Measurements from ENCODE around the gene CAPN11. TPM values are rescaled to one million over a fixed set of nuclear protein-coding genes. Genes with fewer than 3 reads are reported as not detected.
A peak's percentile ranks its signal among the peaks of the same experiment; 100 is the strongest.

CAPN11 gene
- total and polyA plus RNA-seq, 7 donors = 0.41 to 1.6 (median 0.71) TPM; not detected in 3

DNA sequence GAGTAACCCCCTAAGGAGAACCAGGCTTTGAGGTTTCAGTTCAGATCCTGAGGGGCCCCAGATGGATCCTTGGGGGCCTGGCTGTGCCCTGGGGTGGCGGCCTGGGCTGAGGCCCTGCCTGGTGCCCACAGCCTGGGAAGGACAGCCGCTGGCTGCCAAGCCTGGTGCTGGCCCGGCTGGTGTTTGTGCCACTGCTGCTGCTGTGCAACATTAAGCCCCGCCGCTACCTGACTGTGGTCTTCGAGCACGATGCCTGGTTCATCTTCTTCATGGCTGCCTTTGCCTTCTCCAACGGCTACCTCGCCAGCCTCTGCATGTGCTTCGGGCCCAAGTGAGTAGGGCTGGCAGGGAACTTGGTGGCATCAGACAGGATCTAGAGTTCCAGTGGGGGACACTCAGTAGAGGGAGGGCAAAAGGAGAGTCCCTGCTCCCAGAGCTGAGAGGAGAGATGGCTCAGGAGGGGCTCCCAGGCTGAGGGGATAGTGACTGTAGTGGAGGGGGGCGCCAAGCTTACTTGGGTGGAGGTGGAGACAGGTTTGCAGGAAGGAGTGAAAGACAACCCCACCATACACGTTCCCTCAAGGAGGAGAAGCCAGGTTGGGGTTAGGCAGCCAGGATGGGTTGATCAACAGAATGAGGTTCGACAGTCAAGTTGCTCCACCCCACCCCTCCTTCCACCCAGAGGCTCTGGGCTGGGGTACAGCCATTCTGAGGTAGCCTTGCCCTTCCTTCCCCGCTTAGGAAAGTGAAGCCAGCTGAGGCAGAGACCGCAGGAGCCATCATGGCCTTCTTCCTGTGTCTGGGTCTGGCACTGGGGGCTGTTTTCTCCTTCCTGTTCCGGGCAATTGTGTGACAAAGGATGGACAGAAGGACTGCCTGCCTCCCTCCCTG, 74.3 kb downstream of the CAPN11 start:
- intact Hi-C loops (cut with DNase I) = loop anchor here (10.0 kb wide), 1 partner anchor 138 kb away; no protein-coding TSS in a partner anchor

DNA sequence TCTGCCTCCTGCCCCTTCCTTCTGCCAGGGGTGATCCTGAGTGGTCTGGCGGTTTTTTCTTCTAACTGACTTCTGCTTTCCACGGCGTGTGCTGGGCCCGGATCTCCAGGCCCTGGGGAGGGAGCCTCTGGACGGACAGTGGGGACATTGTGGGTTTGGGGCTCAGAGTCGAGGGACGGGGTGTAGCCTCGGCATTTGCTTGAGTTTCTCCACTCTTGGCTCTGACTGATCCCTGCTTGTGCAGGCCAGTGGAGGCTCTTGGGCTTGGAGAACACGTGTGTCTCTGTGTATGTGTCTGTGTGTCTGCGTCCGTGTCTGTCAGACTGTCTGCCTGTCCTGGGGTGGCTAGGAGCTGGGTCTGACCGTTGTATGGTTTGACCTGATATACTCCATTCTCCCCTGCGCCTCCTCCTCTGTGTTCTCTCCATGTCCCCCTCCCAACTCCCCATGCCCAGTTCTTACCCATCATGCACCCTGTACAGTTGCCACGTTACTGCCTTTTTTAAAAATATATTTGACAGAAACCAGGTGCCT, 75.0 kb downstream of the CAPN11 start:
- TF ChIP-seq, protein P1, sequence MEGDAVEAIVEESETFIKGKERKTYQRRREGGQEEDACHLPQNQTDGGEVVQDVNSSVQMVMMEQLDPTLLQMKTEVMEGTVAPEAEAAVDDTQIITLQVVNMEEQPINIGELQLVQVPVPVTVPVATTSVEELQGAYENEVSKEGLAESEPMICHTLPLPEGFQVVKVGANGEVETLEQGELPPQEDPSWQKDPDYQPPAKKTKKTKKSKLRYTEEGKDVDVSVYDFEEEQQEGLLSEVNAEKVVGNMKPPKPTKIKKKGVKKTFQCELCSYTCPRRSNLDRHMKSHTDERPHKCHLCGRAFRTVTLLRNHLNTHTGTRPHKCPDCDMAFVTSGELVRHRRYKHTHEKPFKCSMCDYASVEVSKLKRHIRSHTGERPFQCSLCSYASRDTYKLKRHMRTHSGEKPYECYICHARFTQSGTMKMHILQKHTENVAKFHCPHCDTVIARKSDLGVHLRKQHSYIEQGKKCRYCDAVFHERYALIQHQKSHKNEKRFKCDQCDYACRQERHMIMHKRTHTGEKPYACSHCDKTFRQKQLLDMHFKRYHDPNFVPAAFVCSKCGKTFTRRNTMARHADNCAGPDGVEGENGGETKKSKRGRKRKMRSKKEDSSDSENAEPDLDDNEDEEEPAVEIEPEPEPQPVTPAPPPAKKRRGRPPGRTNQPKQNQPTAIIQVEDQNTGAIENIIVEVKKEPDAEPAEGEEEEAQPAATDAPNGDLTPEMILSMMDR (IDR thresholded peaks at IDR 0.05) = no peak
- no peak for TF ChIP-seq POLR2AphosphoS5 (IDR thresholded peaks at IDR 0.05)
- no peak for TF ChIP-seq EP300 (IDR thresholded peaks at IDR 0.05)
- TF ChIP-seq POLR2A (IDR thresholded peaks at IDR 0.05) = no peak
- no peak for DNase-seq
- Histone ChIP-seq H3K4me3 (no peak overlapping the region), H3K27me3 (no peaks in the 10 kb centered on the region), H3K27ac (peak overlapping the region; percentile 94 to 98 (median 97)), H3K4me1 (peaks cover 0 to 95% (median 92%) of the 10 kb centered on the region in 4 donors), H3K36me3 (peaks cover 24 to 42% (median 35%) of the 10 kb centered on the region in 4 donors), H3K9me3 (no peaks in the 10 kb centered on the region)
- WGBS, 2 donors = 72 to 88% methylated on average over 14 of the region's 14 CpGs
- intact Hi-C loops (cut with DNase I) = loop anchor here (1.0 to 10.0 kb wide), 4 partner anchors 12 to 139 kb away; no protein-coding TSS in a partner anchor

More for the DNA sequence above, 74.3 kb downstream of the CAPN11 start:
- Histone ChIP-seq H3K4me3 (no peak overlapping the region), H3K4me1 (peaks cover 0 to 97% (median 94%) of the 10 kb centered on the region in 4 donors), H3K27ac (peak overlapping the region; percentile 94 to 98 (median 97)), H3K27me3 (no peaks in the 10 kb centered on the region), H3K9me3 (no peaks in the 10 kb centered on the region), H3K36me3 (peaks cover 24 to 42% (median 35%) of the 10 kb centered on the region in 4 donors)
- no peak for DNase-seq
- 84 to 93% methylated on average over 16 of the region's 16 CpGs for WGBS, 2 donors
- TF ChIP-seq EP300 (IDR thresholded peaks at IDR 0.05) (no peak), POLR2A (IDR thresholded peaks at IDR 0.05) (no peak), POLR2AphosphoS5 (IDR thresholded peaks at IDR 0.05) (no peak)
- TF ChIP-seq, protein P1 (IDR thresholded peaks at IDR 0.05) = no peak

Small RNA genes within 50 kb of the gene (small RNA-seq; reads per million reads assigned to genes)
- gene RN7SL811P = 0 reads per million in 3 donors

Other genes starting within 250 kb of the CAPN11 start
- 10 to 100 TPM; 32.4 to 55.8 (median 45.3) TPM for gene MRPL14, start 31.4 kb upstream of the CAPN11 start, total RNA-seq
- gene MRPL14, start 31.4 kb upstream of the CAPN11 start, polyA plus RNA-seq = 100 to 1,000 TPM in 2 of 3 donors, 10 to 100 TPM in 1; 85.6 to 150 (median 109) TPM
- gene TMEM63B, start 31.3 kb upstream of the CAPN11 start, total RNA-seq = 10 to 100 TPM; 10.0 to 21.3 (median 16.3) TPM
- 10 to 100 TPM in 2 of 3 donors, 1 to 10 TPM in 1; 9.0 to 48.5 (median 14.6) TPM for gene TMEM63B, start 31.3 kb upstream of the CAPN11 start, polyA plus RNA-seq
- gene MYMX, start 58.1 kb downstream of the CAPN11 start, total RNA-seq = not detected
- under 1 TPM in 1 of 3 donors, not detected in 2; 0.28 TPM for gene MYMX, start 58.1 kb downstream of the CAPN11 start, polyA plus RNA-seq
- gene SLC29A1, start 64.8 kb downstream of the CAPN11 start, total RNA-seq = 100 to 1,000 TPM; 147 to 195 (median 180) TPM
- gene SLC29A1, start 64.8 kb downstream of the CAPN11 start, polyA plus RNA-seq = 10 to 100 TPM in 2 of 3 donors, 1 to 10 TPM in 1; 4.2 to 24.8 (median 10.8) TPM
- 100 to 1,000 TPM; 442 to 569 (median 518) TPM for gene HSP90AB1, start 88.3 kb downstream of the CAPN11 start, total RNA-seq
- 100 to 1,000 TPM; 182 to 484 (median 320) TPM for gene HSP90AB1, start 88.3 kb downstream of the CAPN11 start, polyA plus RNA-seq
- 10 to 100 TPM; 25.3 to 28.8 (median 27.2) TPM for gene SLC35B2, start 98.7 kb downstream of the CAPN11 start, total RNA-seq
- 10 to 100 TPM in 1 of 3 donors, 1 to 10 TPM in 2; 7.2 to 36.9 (median 7.9) TPM for gene SLC35B2, start 98.7 kb downstream of the CAPN11 start, polyA plus RNA-seq
- 10 to 100 TPM in 1 of 4 donors, 1 to 10 TPM in 3; 4.7 to 13.6 (median 8.4) TPM for gene NFKBIE, start 106.7 kb downstream of the CAPN11 start, total RNA-seq
- gene NFKBIE, start 106.7 kb downstream of the CAPN11 start, polyA plus RNA-seq = 10 to 100 TPM in 2 of 3 donors, 1 to 10 TPM in 1; 8.4 to 16.2 (median 13.4) TPM
- gene TMEM151B, start 111.6 kb downstream of the CAPN11 start, total RNA-seq = 1 to 10 TPM in 1 of 4 donors, under 1 TPM in 3; 0.16 to 1.1 (median 0.68) TPM
- gene TMEM151B, start 111.6 kb downstream of the CAPN11 start, polyA plus RNA-seq = under 1 TPM in 1 of 3 donors, not detected in 2; 0.63 TPM
- 1 to 10 TPM; 6.1 to 7.6 (median 6.8) TPM for gene AARS2, start 154.5 kb downstream of the CAPN11 start, total RNA-seq
- gene AARS2, start 154.5 kb downstream of the CAPN11 start, polyA plus RNA-seq = 1 to 10 TPM; 1.4 to 9.7 (median 2.4) TPM
- not detected for gene SPATS1, start 183.8 kb downstream of the CAPN11 start, total RNA-seq
- not detected for gene SPATS1, start 183.8 kb downstream of the CAPN11 start, polyA plus RNA-seq
- 10 to 100 TPM; 18.0 to 24.6 (median 21.3) TPM for gene CDC5L, start 228.9 kb downstream of the CAPN11 start, total RNA-seq
- 1 to 10 TPM; 6.6 to 9.5 (median 7.4) TPM for gene CDC5L, start 228.9 kb downstream of the CAPN11 start, polyA plus RNA-seq